Measurements from ENCODE around the gene BRSK1.
A peak's percentile ranks its signal among the peaks of the same experiment; 100 is the strongest.

The BRSK1 gene

GRCh38 chr19:55300886-55301458 lies 17.2 kb downstream of the BRSK1 start:
- no peak for TF ChIP-seq CTCF (IDR thresholded peaks at IDR 0.05)
- Histone ChIP-seq H3K4me1 (ENCODE audit: control insufficient read depth in 1 of 2, insufficient read depth in 1 of 2, low read depth in 1 of 2, low read length in 1 of 2) (peaks cover 8 to 9% of the 10 kb centered on the region in 2 experiments), H3K4me3 (ENCODE audit: low read depth in 1 of 2, low read length in 1 of 2) (no peak overlapping the region), H3K9me3 (no peaks in the 10 kb centered on the region), H3K27ac (no peak overlapping the region), H3K36me3 (no peaks in the 10 kb centered on the region), H3K27me3 (peaks cover 11% of the 10 kb centered on the region)

GRCh38 chr19:55301459-55302317 lies 17.9 kb downstream of the BRSK1 start:
- Histone ChIP-seq H3K27me3 (peaks cover 11% of the 10 kb centered on the region), H3K9me3 (no peaks in the 10 kb centered on the region), H3K27ac (no peak overlapping the region), H3K4me3 (ENCODE audit: low read depth in 1 of 2, low read length in 1 of 2) (peak overlapping the region; percentile 9 to 45), H3K4me1 (ENCODE audit: control insufficient read depth in 1 of 2, insufficient read depth in 1 of 2, low read depth in 1 of 2, low read length in 1 of 2) (peaks cover 8 to 9% of the 10 kb centered on the region in 2 experiments), H3K36me3 (no peaks in the 10 kb centered on the region)
- TF ChIP-seq CTCF (IDR thresholded peaks at IDR 0.05) = peak; percentile 95

- Histone ChIP-seq H3K27ac (no peak overlapping the region), H3K4me1 (ENCODE audit: control insufficient read depth in 1 of 2, insufficient read depth in 1 of 2, low read depth in 1 of 2, low read length in 1 of 2) (peaks cover 8 to 9% of the 10 kb centered on the region in 2 experiments), H3K4me3 (ENCODE audit: low read depth in 1 of 2, low read length in 1 of 2) (peak overlapping the region in 1 of 2 experiments; percentile 9), H3K27me3 (peaks cover 9% of the 10 kb centered on the region), H3K36me3 (no peaks in the 10 kb centered on the region), H3K9me3 (no peaks in the 10 kb centered on the region)
- TF ChIP-seq CTCF (IDR thresholded peaks at IDR 0.05) = no peak
Observed at GRCh38 chr19:55302318-55302703, 18.5 kb downstream of the BRSK1 start.

GRCh38 chr19:55303477-55303876 lies 19.7 kb downstream of the BRSK1 start:
- Histone ChIP-seq H3K27ac (no peak overlapping the region), H3K9me3 (no peaks in the 10 kb centered on the region), H3K27me3 (peaks cover 5% of the 10 kb centered on the region), H3K4me1 (ENCODE audit: control insufficient read depth in 1 of 2, insufficient read depth in 1 of 2, low read depth in 1 of 2, low read length in 1 of 2) (peaks cover 8 to 9% of the 10 kb centered on the region in 2 experiments), H3K4me3 (ENCODE audit: low read depth in 1 of 2, low read length in 1 of 2) (no peak overlapping the region), H3K36me3 (no peaks in the 10 kb centered on the region)
- no peak for TF ChIP-seq CTCF (IDR thresholded peaks at IDR 0.05)

GRCh38 chr19:55304279-55304978 lies 20.6 kb downstream of the BRSK1 start:
- no peak for TF ChIP-seq CTCF (IDR thresholded peaks at IDR 0.05)
- no peaks in the 10 kb centered on the region for H3K27me3 ChIP-seq
- peaks cover 8 to 9% of the 10 kb centered on the region in 2 experiments for H3K4me1 ChIP-seq (ENCODE audit: control insufficient read depth in 1 of 2, insufficient read depth in 1 of 2, low read depth in 1 of 2, low read length in 1 of 2)
- no peaks in the 10 kb centered on the region for H3K9me3 ChIP-seq
- H3K36me3 ChIP-seq = no peaks in the 10 kb centered on the region
- H3K4me3 ChIP-seq (ENCODE audit: low read depth in 1 of 2, low read length in 1 of 2) = no peak overlapping the region
- no peak overlapping the region for H3K27ac ChIP-seq
